NCI-H1092 treated with DMSO at 0.1 percent for 48 hours (cell line): ENCODE results near the gene PNPLA6.

ENCODE experiments used
- DNase-seq: peaks from one replicate; lab custom pipeline; 2025; lab: John Stamatoyannopoulos, UW

Gene PNPLA6

DNA sequence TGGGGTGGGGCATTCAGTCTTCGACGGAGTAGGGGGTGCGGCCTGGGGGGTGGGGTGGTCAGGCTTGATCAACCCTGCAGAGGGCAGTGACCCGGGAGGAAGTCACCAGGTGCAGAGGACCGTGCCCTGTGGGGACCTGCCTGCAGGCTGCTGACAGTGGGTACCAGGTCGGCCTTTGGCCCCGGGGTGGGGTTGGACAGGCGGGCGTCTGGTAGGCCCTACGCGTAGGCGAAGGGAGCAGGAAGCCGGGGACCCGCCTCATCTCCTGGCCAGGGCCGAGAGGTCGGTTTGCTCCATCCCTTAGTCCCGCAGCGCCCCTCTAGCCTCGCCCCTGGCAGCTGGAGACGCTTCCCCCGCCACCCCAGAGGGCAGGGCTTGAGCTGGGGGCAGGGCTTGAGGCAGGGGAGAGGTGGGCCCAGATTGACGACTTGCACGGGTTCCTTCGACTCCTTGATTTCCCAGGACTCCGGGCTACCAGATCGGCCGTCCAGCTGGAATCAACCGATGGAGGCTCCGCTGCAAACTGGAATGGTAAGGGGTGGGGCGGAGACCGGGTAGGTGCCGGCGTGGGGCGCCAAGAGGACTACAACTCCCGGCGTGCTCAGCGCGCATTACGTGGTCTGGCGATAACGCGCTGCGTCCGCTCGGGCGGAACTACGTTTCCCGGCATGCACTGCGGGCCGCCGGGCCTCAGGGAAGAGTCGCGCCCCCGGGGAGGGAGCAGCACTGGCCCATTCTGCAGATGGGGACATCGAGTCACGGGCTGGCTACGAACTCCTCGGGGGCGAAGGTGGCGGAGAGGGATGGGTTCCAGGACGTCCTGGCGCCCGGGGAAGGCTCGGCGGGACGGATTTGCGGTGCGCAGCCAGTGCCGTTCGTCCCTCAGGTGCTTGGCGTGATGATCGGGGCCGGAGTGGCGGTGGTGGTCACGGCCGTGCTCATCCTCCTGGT lies at the start of gene PNPLA6:
PNPLA6 (plus strand) TSS at position 671 of the 951 bp plus-strand sequence; CDS start at position 743, 72 bp downstream.
- DNase-seq = peak; percentile 93

DNA sequence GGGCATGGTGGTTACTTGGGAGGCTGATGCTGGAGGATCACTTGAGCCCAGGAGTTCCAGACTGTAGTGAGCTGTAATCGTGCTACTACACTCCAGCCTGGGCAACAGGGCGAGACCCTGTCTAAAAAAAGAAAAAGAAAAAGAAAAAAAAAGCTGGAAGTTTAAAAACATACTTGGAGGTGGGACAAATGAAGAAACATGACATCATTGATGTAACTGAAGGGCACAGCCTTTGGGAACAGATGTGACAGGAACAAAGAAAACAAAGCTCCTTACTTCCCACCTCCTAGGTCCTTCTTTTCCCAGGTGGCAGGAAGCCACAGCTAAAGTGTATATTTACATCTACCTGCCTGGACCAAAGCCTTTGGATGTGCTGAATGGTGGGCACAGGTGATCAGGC lies 48.6 kb upstream of the PNPLA6 start:
- DNase-seq = no peak

DNA sequence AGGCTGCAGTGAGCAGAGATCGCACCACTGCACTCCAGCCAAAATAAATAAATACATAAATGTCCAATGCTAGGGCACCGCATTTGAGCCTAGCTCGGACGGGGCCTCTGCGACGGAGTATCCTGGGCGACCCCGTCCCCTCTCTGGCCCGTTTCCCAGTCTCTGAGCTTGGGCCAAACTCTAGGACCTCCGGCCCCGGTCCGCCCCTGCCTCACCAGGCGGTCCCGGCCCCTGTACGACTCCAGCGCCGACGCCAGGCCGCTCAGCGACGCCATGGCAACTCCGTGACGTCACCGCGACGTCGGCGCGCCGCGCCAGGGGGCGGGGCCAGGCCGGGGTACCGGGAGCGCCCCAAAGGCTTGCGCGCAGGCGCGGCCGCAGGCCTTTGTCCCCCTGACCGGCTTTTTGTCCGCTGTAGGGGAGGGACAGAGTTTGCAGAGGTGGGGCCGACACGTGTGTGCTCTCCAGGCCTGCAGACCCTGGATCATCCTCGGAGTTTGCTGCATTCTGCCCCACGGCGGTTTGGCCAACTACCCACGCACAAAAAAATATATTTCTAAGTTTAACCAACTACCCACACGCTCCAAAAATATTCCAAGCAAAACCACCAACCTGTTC lies 46.7 kb upstream of the PNPLA6 start, which contains the start of gene PEX11G:
PEX11G (minus strand) TSS at position 300 of the 618 bp plus-strand sequence; CDS start at position 275, 25 bp downstream.
- DNase-seq = peak; percentile 92

DNA sequence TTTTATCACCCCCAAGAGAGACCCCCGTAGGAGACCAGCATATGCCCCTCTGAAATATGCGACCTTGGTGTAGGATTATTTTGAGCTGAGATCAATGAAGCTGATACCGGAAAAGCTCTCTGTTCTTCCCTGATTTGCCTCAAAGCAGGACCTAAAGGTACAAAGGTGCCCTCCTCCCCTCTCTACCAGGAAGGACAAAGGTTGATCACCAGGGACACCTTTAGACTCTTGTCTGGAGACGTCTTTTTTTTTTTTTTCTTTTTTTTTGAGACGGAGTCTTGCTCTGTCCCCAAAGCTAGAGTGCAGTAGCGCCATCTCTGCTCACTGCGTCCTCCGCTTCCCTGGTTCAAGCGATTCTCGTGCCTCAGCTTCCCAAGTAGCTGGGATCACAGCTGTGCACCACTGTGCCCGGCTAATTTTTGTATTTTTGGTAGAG lies 45.9 kb upstream of the PNPLA6 start:
- DNase-seq = peak; percentile 40

GRCh38 chr19:7492142-7492541 lies 43.4 kb upstream of the PNPLA6 start:
- DNase-seq = no peak

GRCh38 chr19:7492558-7492957 lies 43.0 kb upstream of the PNPLA6 start:
- no peak for DNase-seq

- DNase-seq = no peak
Observed at GRCh38 chr19:7494416-7495098, 41.0 kb upstream of the PNPLA6 start.

DNA sequence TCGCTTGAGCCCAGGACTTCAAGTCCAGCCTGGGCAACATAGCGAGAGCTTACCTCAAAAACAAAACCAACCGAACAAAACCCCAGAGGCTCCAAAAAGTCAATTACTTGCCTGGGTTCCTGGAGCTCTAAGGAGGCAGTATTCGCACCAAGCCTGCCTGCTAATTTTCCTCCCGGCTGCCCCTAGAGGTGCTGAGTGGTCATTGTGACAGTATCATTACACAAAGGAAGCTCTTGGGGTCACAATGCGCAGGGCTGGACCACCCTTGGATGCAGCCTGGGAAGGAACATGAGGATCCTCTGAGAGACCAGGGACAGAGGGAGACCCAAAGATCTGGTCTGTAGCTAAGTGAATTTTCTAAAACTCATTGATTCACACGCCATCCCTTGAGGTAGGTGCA lies 38.2 kb upstream of the PNPLA6 start:
- no peak for DNase-seq

DNA sequence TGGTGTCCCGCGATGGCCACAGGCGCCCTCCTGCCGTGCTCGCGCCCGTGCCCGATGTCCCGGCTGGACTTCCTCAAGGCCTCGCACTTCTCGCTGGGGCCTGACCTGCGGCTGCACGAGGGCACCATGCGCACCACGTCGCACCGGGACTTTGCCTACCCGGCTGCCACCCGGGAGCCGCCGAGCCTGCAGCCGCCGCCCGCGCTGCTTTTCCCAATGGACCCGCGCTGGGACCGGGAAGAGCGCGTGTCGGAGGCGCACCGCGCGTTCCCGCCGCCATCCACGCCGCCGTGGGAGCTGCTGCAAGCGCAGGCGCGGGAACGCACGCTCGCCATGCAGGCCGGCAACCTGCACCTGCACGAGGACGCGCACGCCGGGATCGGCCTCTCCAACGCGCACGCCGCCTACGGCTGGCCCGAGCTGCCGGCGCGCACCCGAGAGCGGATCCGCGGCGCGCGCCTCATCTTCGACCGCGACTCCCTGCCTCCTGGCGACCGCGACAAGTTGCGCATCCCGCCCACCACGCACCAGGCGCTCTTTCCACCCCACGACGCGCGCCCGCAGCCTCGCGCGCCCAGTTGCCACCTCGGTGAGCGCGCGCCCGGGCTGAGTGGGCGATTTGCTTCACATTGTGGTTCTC lies 34.6 kb upstream of the PNPLA6 start:
- peak; percentile 76 for DNase-seq

GRCh38 chr19:7502552-7502951 lies 33.0 kb upstream of the PNPLA6 start:
- DNase-seq = no peak

DNA sequence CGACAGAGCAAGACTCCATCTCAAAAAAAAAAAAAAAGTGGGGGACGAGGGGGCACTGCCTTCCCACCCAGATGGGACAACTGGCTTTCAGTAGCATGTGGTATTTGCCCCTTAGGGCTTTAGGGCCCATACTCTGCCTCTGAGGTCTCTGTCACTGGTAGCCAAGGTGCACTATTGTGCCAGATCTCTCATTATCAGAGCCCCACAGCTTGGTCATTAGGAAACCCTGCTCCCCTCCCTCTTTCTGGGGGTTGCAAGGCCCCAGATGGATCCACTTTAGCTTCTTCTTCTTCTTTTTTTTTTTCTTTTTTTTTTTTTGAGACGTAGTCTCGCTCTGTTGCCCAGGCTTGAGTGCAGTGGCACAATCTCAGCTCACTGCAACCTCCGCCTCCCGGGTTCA lies 30.8 kb upstream of the PNPLA6 start:
- DNase-seq = no peak

DNA sequence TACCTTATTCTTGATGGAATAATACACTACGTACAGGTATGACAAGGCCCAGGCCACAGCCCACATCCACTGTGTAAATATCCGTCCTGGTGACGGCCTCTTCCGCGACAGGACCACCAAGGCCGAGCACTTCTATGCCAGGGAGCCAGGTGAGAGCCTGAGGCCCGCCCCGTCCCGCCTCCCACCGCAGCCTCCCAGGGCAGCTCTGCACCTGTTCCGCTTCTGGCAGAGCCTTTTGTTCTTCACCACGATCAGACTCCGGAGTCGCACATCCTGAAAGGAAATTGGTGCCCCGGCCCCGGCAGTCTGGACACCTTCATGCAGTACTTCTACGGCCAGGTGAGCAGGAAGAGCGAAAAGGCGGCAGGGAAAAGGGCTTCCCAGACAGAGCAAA lies 30.2 kb upstream of the PNPLA6 start:
- DNase-seq = no peak

GRCh38 chr19:7505682-7506384 lies 29.7 kb upstream of the PNPLA6 start:
- no peak for DNase-seq

DNA sequence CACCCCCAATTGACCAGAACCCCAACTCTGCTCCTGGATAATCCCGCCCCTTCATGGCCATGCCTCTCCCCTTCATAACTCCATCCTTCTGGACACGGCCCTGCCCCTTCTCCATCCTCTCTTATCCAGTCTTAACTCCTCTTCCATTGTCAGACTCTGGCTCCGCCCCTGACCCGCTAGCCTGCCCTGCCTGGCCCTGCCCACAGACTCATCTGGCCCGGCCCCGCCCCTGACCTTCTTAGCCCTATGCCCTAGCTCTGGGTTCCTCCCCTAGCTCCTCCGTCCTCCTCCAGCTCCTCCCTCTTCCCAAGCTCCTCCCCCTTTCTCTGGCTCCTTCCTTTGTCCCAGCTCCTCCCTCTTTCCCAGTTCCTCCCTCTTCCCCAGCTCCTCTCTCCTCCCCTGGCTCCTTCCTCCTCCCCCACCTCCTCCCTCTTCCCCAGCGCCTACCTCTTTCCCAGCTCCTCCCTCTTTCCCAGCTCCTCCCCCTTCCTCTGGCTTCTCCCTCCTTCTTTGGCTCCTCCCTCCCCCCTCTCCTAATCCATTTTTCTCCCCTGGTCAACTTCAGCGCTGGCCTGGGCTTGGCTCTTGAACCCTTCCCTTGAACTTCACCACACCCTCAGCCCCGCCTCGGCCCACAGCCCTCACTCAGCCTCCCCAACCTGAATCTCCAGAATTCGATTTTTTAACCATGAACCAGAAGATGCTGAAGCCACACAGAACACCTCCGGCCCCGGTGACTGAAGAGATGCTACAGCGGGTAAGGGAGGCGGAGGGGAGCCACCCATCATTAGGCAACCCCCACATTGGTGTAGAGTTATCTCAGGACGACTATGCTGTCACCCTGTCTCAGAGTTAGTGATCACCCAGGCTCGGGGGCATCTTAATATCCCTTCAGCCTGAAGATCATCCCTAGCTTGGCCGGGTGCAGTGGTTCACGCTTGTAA lies 28.9 kb upstream of the PNPLA6 start:
- DNase-seq = no peak

- no peak for DNase-seq
Observed at GRCh38 chr19:7507884-7508283, 27.6 kb upstream of the PNPLA6 start.

- DNase-seq = no peak
Observed at GRCh38 chr19:7509625-7510024, 25.9 kb upstream of the PNPLA6 start.

DNA sequence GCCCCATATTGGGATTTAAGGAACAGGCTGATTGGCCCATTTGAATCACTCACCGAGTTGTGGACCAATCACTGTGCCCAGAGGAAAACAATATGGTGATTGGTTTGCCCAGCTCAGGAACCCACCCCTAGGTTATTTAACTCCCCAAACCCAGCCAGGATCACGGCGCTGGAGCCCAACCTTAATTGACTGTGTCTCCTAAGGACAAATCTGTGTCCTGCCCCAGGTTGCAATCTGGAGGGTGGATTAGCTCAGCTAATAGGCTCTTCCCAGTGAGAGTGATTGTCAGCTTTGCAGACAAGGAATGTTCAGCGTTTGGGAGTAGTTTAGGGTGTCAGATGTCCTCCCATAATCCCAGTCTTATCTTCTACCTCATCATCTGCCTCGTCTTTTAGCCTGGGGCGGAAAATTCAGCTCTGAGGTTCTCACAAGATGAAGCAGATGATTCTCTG lies 23.1 kb upstream of the PNPLA6 start:
- DNase-seq = no peak

DNA sequence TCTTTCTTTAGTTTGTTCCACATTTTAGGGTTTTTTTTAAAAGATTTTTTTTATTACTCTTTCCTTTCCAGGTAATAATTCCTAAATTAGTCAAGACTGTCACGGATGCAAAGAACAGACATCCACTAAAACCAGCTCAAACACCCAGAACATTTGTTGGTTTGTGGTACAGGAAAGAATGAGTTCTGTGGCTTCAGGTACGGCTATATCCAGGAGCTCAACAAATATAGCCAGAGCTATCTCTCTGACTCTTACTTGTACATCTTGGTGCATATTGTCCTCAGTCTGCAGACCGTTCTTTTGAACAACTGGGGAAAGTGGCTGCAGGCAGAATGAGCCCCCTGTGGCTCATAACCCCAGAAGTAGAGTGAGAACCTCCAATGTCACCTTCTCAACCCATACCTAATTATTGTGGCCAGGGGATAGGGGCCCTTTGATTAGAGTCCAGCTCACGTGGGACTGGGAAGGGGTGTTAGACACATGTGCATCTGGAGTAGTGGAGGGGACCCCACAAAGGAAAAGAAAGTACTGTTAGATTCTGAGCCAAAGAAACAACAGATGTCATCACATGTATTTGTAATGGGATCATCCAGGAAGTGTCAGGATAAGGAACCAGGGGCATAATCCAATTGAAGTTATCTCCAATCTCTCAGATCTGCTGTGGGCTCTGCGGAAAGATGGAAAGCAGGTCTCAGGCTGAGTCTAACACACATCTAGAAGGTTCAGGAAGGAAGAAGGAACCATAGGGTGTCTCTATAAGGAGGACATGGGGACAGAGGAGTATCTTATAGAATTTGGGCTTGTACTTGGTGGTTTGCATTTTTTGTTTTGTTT lies 21.5 kb upstream of the PNPLA6 start:
- DNase-seq = no peak

GRCh38 chr19:7515110-7515644 lies 20.3 kb upstream of the PNPLA6 start:
- DNase-seq = no peak
